HepG2 (cell line): ENCODE measurements around the gene SNX7. TPM values are rescaled to one million over a fixed set of nuclear protein-coding genes. Genes with fewer than 3 reads are reported as not detected.

Experiments
- CCAR2 ChIP-seq: fragments of 200-400 bp; formaldehyde crosslinking; optimal IDR thresholded peaks from 2 replicates; pipeline ENCODE3; 2018; ENCODE audit warnings: low read depth, mild to moderate bottlenecking, low read length, moderate library complexity
- ERF ChIP-seq: IDR thresholded peaks from 2 replicates; pipeline ENCODE4 v1.6.1; 2018; ENCODE audit warnings: missing biosample characterization, missing genetic modification reagents
- HNRNPLL ChIP-seq: fragments of 200-400 bp; formaldehyde crosslinking; IDR thresholded peaks from 2 replicates; pipeline ENCODE4 v1.6.1; 2017; ENCODE audit warnings: mild to moderate bottlenecking, low read depth, low read length; ENCODE audit not compliant: poor library complexity, severe bottlenecking
- KDM6A ChIP-seq: IDR thresholded peaks from 2 replicates; pipeline ENCODE4 v1.6.1; 2016; ENCODE audit warnings: low read depth
- MLLT10 ChIP-seq: sonication (generic); formaldehyde crosslinking; IDR thresholded peaks from 2 replicates; pipeline ENCODE4 v1.4.0; 2020; ENCODE audit warnings: missing genetic modification reagents
- POLR2G ChIP-seq: fragments of 200-400 bp; formaldehyde crosslinking; IDR thresholded peaks from 2 replicates; pipeline ENCODE4 v1.6.1; 2018; ENCODE audit warnings: mild to moderate bottlenecking, low read depth, low read length, moderate library complexity
- XRCC5 ChIP-seq: fragments of 200-400 bp; formaldehyde crosslinking; optimal IDR thresholded peaks from 2 replicates; pipeline ENCODE3; 2017; ENCODE audit warnings: mild to moderate bottlenecking, low read length
- YY1 ChIP-seq: IDR thresholded peaks from 2 replicates; pipeline ENCODE4 v1.6.1; 2011; ENCODE audit warnings: low read length, low read depth, moderate library complexity, mild to moderate bottlenecking; ENCODE audit not compliant: insufficient read depth, insufficient replicate concordance
- ZNF670 ChIP-seq: sonication (generic); formaldehyde crosslinking; IDR thresholded peaks from 2 replicates; pipeline ENCODE4 v1.8.0; 2022; ENCODE audit warnings: mild to moderate bottlenecking, missing genetic modification reagents, borderline replicate concordance
- ZNF724P ChIP-seq: sonication (generic); formaldehyde crosslinking; IDR thresholded peaks from 2 replicates; pipeline ENCODE4 v1.8.0; 2022; ENCODE audit warnings: missing genetic modification reagents, borderline replicate concordance
- ZNF768 ChIP-seq: sonication (generic); formaldehyde crosslinking; IDR thresholded peaks from 2 replicates; pipeline ENCODE4 v1.4.0; 2020; ENCODE audit warnings: missing genetic modification reagents
- ZNF788 ChIP-seq: sonication (generic); formaldehyde crosslinking; IDR thresholded peaks from 2 replicates; pipeline ENCODE4 v1.5.0; 2020; ENCODE audit warnings: mild to moderate bottlenecking, missing genetic modification reagents, borderline replicate concordance
- ZSCAN20 ChIP-seq: sonication (generic); formaldehyde crosslinking; IDR thresholded peaks from 2 replicates; pipeline ENCODE4 v1.4.0; 2020; ENCODE audit warnings: missing genetic modification reagents, mild to moderate bottlenecking, borderline replicate concordance
- ZZZ3 ChIP-seq: sonication (generic); formaldehyde crosslinking; IDR thresholded peaks from 2 replicates; pipeline ENCODE4 v1.4.0; 2020; ENCODE audit warnings: missing genetic modification reagents, mild to moderate bottlenecking, borderline replicate concordance
- polyA plus RNA-seq, 8 experiments: library from polyadenylated mRNA; depleted of rRNA in 3 of 8; stranded (reverse) in 7 of 8; unstranded in 1 of 8; fragments of >200 nt; fragmentation: Illumina TruSeq in 4 of 8; extraction: Trizol in 4 of 8; gene quantifications; 2 replicates each; pipeline versions ENCODE4 v1.2.1 to v1.2.3, GENCODE V29; 2011 to 2016; ENCODE audit warnings: low read depth in 4 of 8, missing spikeins in 1 of 8, mixed read lengths in 1 of 8; ENCODE audit not compliant: insufficient read depth in 1 of 8
- total RNA-seq, 5 experiments: library from RNA; depleted of rRNA; stranded (reverse); fragments of >200 nt; fragmentation: Illumina TruSeq; extraction: Trizol; gene quantifications; 2 replicates each; pipeline ENCODE4 v1.2.3, GENCODE V29; 2016; ENCODE audit warnings: low read depth in 1 of 5
- TF ChIP-seq, protein P1 (sequence below): sonication (generic); formaldehyde crosslinking; IDR thresholded peaks from 2 replicates; pipeline ENCODE4 v1.4.0; 2020; ENCODE audit warnings: missing genetic modification reagents, borderline replicate concordance
- TF ChIP-seq, protein P2 (sequence below): IDR thresholded peaks from 2 replicates; pipeline ENCODE4 v1.6.1; 2018; ENCODE audit warnings: missing genetic modification reagents
- TF ChIP-seq, protein P3 (sequence below): sonication (generic); formaldehyde crosslinking; IDR thresholded peaks from 2 replicates; pipeline ENCODE4 v1.5.0; 2020; ENCODE audit warnings: mild to moderate bottlenecking, missing genetic modification reagents
- TF ChIP-seq, protein P4 (sequence below): sonication (generic); formaldehyde crosslinking; IDR thresholded peaks from 2 replicates; pipeline ENCODE4 v1.5.1; 2020; ENCODE audit warnings: missing genetic modification reagents, mild to moderate bottlenecking, borderline replicate concordance
- TF ChIP-seq, protein P5 (sequence below): sonication (generic); formaldehyde crosslinking; IDR thresholded peaks from 2 replicates; pipeline ENCODE4 v1.5.0; 2020; ENCODE audit warnings: missing genetic modification reagents, mild to moderate bottlenecking, borderline replicate concordance

SNX7 gene
- total and polyA plus RNA-seq, 2 of the 13 experiments (the other 11 are each of a cell fraction or from before 2014, with no cell fraction given), result 14.3 to 33.5 TPM

DNA sequence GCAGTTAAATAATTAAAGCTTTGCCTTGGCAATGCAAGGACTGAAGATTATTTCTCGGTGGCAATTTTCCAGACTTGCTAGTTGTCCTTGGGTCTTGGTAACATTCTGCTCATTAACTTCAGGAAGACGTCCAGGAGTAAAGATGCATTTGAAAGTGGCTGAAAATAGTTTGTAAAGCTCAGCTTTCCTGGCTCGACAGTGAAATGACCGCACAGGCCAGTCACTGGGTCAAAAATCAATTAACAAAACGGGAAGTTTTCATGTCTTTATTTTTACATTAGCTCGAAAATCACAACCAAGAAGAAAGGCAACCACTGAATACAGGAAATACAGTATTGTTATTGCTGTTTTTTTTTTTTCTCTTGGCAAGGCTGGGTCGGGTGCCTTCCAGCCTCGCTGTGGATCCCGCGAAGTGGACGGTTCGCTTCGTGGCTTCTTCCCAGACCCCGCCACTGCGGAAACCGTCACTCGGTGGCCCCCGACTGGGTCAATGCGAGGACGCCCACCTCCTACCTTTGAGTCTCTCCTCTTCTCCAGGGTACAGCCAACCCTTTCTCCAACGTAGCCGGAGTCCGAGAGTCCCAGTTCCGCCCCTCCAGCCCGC is 479 bp upstream of the SNX7 start (continued):
- TF ChIP-seq, protein P1, sequence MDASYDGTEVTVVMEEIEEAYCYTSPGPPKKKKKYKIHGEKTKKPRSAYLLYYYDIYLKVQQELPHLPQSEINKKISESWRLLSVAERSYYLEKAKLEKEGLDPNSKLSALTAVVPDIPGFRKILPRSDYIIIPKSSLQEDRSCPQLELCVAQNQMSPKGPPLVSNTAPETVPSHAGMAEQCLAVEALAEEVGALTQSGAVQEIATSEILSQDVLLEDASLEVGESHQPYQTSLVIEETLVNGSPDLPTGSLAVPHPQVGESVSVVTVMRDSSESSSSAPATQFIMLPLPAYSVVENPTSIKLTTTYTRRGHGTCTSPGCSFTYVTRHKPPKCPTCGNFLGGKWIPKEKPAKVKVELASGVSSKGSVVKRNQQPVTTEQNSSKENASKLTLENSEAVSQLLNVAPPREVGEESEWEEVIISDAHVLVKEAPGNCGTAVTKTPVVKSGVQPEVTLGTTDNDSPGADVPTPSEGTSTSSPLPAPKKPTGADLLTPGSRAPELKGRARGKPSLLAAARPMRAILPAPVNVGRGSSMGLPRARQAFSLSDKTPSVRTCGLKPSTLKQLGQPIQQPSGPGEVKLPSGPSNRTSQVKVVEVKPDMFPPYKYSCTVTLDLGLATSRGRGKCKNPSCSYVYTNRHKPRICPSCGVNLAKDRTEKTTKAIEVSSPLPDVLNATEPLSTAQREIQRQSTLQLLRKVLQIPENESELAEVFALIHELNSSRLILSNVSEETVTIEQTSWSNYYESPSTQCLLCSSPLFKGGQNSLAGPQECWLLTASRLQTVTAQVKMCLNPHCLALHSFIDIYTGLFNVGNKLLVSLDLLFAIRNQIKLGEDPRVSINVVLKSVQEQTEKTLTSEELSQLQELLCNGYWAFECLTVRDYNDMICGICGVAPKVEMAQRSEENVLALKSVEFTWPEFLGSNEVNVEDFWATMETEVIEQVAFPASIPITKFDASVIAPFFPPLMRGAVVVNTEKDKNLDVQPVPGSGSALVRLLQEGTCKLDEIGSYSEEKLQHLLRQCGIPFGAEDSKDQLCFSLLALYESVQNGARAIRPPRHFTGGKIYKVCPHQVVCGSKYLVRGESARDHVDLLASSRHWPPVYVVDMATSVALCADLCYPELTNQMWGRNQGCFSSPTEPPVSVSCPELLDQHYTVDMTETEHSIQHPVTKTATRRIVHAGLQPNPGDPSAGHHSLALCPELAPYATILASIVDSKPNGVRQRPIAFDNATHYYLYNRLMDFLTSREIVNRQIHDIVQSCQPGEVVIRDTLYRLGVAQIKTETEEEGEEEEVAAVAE (CRISPR knock-in tag), result no peak
- TF ChIP-seq XRCC5 (no peak), ZNF724P (CRISPR knock-in tag) (no peak), ZNF788 (CRISPR knock-in tag) (0 out of 2 replicates have a peak, but pooled peaks have one; percentile 36), YY1 (no peak), ZSCAN20 (no peak), MLLT10 (CRISPR knock-in tag) (no peak), KDM6A (no peak), ERF (CRISPR knock-in tag) (no peak), ZNF670 (0 out of 2 replicates have a peak, but pooled peaks have one; percentile 29), HNRNPLL (no peak), ZNF768 (CRISPR knock-in tag) (no peak), ZZZ3 (no peak), POLR2G (peak; percentile 75; the same call in 1 of the 2 replicates), CCAR2 (no peak)
- TF ChIP-seq, protein P2, sequence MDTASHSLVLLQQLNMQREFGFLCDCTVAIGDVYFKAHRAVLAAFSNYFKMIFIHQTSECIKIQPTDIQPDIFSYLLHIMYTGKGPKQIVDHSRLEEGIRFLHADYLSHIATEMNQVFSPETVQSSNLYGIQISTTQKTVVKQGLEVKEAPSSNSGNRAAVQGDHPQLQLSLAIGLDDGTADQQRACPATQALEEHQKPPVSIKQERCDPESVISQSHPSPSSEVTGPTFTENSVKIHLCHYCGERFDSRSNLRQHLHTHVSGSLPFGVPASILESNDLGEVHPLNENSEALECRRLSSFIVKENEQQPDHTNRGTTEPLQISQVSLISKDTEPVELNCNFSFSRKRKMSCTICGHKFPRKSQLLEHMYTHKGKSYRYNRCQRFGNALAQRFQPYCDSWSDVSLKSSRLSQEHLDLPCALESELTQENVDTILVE (CRISPR knock-in tag), result no peak
- TF ChIP-seq, protein P3, sequence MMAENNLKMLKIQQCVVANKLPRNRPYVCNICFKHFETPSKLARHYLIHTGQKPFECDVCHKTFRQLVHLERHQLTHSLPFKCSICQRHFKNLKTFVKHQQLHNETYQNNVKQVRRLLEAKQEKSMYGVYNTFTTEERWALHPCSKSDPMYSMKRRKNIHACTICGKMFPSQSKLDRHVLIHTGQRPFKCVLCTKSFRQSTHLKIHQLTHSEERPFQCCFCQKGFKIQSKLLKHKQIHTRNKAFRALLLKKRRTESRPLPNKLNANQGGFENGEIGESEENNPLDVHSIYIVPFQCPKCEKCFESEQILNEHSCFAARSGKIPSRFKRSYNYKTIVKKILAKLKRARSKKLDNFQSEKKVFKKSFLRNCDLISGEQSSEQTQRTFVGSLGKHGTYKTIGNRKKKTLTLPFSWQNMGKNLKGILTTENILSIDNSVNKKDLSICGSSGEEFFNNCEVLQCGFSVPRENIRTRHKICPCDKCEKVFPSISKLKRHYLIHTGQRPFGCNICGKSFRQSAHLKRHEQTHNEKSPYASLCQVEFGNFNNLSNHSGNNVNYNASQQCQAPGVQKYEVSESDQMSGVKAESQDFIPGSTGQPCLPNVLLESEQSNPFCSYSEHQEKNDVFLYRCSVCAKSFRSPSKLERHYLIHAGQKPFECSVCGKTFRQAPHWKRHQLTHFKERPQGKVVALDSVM (CRISPR knock-in tag), result no peak
- TF ChIP-seq, protein P4, sequence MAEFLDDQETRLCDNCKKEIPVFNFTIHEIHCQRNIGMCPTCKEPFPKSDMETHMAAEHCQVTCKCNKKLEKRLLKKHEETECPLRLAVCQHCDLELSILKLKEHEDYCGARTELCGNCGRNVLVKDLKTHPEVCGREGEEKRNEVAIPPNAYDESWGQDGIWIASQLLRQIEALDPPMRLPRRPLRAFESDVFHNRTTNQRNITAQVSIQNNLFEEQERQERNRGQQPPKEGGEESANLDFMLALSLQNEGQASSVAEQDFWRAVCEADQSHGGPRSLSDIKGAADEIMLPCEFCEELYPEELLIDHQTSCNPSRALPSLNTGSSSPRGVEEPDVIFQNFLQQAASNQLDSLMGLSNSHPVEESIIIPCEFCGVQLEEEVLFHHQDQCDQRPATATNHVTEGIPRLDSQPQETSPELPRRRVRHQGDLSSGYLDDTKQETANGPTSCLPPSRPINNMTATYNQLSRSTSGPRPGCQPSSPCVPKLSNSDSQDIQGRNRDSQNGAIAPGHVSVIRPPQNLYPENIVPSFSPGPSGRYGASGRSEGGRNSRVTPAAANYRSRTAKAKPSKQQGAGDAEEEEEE (CRISPR knock-in tag), result no peak
- TF ChIP-seq, protein P5, sequence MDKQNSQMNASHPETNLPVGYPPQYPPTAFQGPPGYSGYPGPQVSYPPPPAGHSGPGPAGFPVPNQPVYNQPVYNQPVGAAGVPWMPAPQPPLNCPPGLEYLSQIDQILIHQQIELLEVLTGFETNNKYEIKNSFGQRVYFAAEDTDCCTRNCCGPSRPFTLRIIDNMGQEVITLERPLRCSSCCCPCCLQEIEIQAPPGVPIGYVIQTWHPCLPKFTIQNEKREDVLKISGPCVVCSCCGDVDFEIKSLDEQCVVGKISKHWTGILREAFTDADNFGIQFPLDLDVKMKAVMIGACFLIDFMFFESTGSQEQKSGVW (CRISPR knock-in tag), result no peak
